HG02970 (cell line): ENCODE data around the gene ADORA3.

Experiments
- ATAC-seq: cut with Tn5 transposase; IDR thresholded peaks from one replicate; pipeline ENCODE4 v1.9.1; 2021; ENCODE audit warnings: mild to moderate bottlenecking, moderate library complexity, moderate number of reproducible peaks; ENCODE audit not compliant: unreplicated experiment, low FRiP score

Gene ADORA3

DNA sequence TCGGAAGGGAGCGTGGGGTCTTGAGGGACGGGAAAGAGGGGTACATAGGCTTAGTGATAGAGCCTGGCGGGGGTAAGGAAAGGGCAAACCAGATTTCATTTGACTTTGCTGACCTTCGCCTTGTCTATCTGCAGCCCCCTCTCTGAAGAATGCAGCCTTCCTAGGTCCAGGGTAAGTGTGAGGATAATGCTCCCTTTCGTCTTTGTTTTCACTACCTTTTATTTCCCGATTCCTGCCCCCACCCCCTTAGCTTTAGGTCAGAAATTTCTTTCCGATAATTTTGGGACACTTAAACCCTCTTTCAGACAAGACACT is 53.8 kb downstream of the ADORA3 start:
- no peak for ATAC-seq
